Germinal center (tissue), 1 donor: ENCODE measurements around the gene MAP2K6.

Experiments
- DNase-seq: peaks from one replicate; pipeline ENCODE4 v3.0.0; 2012; ENCODE audit warnings: mixed read lengths, low spot score

Gene MAP2K6

GRCh38 chr17:69414408-69415274 is at the start of gene MAP2K6:
Gene MAP2K6 (plus strand): TSS chr17:69414697. CDS start chr17:69414985, 288 bp downstream.
- DNase-seq = peak; percentile 81

- DNase-seq = no peak
Observed at GRCh38 chr17:69367298-69367697, 47.2 kb upstream of the MAP2K6 start.

DNA sequence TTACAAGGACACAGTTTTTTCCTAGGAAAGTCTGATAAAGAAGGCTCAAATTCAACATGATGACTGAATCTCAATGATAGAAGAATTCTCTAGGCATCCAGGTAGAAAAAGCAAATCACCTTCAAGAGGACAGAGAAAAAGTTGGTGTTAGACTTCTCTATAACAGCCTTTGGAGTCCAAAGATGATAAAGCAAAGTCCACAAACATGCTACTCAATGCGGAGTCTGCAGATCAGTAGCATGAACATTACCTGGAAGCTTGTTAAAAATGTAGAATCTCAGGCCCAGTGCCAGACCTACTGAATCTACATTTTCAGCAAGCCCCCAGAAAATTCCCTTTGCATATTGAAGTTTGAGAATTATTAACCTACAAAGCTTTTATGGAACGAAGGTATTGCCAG is 41.4 kb upstream of the MAP2K6 start:
- no peak for DNase-seq

- DNase-seq = no peak
Observed at GRCh38 chr17:69375229-69375628, 39.3 kb upstream of the MAP2K6 start.

GRCh38 chr17:69388822-69389442 is 25.6 kb upstream of the MAP2K6 start:
- DNase-seq = no peak

GRCh38 chr17:69390795-69391501 is 23.5 kb upstream of the MAP2K6 start:
- DNase-seq = no peak

DNA sequence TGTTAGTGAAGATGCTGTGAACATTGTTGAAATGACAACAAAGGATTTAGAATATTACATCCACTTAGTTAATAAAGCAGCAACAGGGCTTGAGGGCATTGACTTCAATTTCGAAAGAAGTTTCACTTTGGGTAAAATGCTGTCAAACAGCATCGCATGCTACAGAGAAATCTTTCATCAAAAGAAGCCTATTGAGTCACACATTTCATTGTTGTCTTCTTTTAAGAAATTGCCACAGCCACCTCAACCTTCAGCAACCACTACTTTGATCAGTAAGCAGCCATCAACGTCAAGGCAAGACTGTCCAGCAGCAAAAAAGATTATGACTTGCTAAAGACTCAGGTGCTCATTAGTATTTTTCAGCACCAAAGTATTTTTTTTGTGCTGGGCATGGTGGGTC is 13.2 kb upstream of the MAP2K6 start:
- DNase-seq = no peak

GRCh38 chr17:69402052-69402451 is 12.4 kb upstream of the MAP2K6 start:
- DNase-seq = no peak

GRCh38 chr17:69404399-69404798 is 10.1 kb upstream of the MAP2K6 start:
- DNase-seq = no peak

- DNase-seq = no peak
Observed at GRCh38 chr17:69405096-69405495, 9.4 kb upstream of the MAP2K6 start.

DNA sequence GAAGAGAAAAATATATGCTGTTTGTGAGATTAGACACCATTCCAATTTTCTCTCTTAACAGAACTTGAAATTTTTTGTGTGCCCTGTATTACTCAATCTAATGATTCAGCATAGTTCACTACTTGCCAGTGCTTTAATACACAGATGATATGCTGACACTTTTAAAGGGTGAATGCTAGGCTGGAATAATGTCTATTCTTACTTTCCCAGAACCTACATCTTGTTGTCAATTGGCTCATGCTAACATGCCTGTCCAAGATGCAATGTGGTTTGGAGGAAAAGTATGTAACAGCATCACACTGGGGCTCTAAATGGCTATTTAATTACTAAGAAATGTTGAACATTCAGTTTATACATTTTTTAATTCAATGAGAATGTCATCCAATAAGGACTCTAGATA is 7.6 kb upstream of the MAP2K6 start:
- DNase-seq = no peak

- DNase-seq = no peak
Observed at GRCh38 chr17:69407759-69408158, 6.7 kb upstream of the MAP2K6 start.

DNA sequence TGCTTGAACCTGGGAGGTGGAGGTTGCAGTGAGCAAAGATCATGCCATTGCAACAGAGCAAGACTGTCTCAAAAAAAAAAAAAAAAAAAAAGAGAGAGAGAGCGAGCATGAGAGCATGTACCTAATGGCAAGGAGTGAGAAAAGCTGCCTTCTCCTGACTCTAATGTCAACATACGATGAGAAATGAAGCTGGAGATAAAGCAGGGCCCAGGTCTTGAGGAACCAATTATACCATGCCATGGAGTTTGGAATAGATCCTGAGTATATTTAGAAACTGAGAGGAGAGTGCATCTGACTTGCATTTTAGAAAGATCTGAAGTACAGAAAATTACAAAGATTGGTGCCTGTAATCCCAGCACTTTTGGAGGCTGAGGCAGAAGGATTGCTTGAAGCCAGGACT is 3.8 kb upstream of the MAP2K6 start:
- no peak for DNase-seq

DNA sequence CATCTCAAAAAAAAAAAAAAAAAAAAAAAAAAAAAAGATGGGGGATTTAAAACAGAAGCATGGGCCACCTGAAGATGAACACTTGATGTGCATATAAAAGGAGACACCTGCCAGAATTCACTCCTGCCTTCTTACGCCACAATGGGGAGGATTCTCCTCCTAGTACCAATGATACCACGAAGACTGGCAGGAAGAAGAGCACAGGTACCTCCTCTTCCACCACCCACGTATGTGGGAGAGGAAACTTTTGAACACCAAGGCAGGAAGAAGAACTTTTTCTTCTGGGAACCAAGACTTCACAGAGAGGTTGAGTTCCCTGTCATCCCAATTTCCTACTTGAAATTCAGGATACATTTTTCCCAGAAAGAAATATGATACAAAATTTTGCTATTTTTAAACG is 2.7 kb upstream of the MAP2K6 start:
- DNase-seq = no peak

GRCh38 chr17:69412251-69412671 is 2.2 kb upstream of the MAP2K6 start:
- DNase-seq = no peak

DNA sequence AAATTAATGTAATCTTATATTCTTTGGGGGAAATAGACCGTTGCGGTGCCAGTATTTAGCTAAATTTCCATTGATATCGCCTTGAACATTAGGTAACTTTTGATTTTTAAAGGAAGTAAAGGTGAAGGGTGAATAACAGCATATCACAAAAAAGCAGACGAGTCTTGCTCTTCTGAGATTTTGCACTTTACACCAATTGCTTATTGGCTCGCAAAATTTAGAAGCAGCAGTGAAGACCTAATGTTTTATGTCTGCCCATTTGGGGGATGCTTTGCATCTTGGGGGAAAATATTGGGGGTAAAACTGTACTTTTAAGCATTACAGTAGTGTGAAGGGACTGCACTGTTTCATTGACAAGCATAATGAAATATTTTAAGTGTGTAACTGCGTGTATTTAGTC is 934 bp downstream of the MAP2K6 start:
- no peak for DNase-seq

GRCh38 chr17:69417545-69418483 is 3.3 kb downstream of the MAP2K6 start:
- DNase-seq = no peak

GRCh38 chr17:69418535-69418934 is 4.0 kb downstream of the MAP2K6 start:
- DNase-seq = no peak

DNA sequence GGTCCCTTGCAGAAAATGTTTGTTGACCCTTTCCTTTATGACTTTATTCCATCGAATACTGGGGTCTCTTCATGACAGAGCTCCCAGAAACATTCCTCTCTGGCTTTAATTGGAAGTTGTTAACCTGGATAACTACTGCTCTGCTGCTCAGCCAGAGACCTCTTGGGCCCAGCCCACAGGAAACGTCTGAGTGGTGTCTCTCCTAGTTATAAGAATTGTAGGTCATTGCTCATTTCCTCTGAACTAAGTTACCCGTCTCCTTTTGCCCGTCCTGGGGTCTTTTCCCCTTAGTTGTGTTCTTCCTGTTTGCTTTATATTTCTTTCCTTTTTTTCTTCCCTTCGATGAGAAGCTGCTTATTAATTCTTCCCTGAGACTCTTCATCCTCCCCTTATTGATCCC is 9.0 kb downstream of the MAP2K6 start:
- DNase-seq = no peak

DNA sequence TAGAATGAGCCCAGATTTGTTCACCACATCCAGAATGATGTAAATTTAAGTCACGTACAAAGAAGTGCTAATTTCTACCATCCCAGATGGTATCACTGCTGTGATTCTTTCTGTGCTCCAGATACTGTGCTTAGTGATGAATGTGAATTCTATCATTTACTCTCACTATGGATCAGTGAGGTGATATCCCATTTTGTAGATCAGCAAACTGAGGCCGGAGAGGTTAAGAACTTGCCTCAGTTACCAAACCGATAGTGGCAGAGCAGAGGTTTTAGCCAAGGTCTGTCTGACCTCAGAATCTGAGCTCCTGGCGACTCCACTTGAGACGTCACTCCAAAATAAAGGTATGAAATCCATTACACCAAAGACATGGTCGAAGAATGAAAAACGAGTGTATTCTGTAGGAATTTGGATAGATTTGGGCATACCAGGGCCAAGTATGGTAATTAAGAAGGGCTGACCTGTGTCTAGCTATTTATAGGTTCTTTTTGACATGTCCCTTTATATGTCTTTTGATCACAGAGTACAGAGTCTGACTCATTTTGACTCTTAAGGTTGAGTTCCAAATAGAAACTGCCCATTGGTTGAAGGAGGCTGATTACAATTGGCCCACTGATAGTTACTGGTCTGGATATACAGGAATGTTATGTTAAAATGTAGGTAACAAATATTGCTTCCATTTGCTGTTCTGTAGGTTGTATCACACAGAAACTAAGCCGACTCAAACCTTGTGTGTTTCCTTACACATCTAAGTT is 10.0 kb downstream of the MAP2K6 start:
- DNase-seq = no peak

GRCh38 chr17:69425978-69426377 is 11.5 kb downstream of the MAP2K6 start:
- no peak for DNase-seq
